Activated CD4-positive, CD25-positive, alpha-beta regulatory T cell treated with anti-CD3 and anti-CD28 coated beads, Interleukin-2, amount 50 U/mL, for 16 hours (primary cell): Measurements from ENCODE around the gene SHISAL2A.

ENCODE experiments used
- DNase-seq: peaks from one replicate; pipeline ENCODE4 v3.0.0-alpha.2; 2020; ENCODE audit warnings: low read depth, low spot score

The SHISAL2A gene

DNA sequence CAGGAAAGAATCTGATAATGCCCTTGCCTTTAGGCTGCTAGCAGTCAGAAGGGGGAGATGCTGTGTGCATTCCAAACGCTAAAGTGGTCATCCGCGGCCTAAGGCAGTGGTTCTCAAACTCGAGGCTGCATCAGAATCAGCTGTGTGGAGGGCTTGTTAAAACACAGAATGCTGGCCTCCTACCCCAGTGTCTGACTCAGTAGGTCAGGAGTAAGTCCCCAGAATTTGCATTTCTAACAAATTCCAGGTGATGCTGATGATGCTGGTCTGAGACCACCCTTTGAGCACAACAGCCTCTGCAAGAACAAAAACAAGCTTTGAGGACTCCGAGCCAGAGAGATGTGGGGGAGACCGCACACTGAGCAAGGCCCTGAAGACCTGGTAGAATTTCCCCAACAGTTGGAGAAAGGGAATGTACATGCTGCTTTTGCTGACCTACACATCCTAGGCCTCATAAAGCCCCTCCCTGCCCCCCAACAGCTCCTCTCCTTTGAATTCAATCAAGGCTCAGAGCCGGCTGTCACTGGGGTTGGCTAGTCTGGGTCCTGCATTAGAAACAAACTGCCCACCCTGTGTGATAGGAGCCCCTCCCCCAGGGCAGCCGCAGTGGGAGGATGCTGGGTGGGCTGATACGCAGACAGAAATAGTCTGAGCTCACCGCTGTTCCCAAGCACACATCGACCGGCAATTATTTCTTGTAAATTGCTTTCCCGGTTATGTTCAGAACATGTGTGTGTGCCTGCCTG lies 27.1 kb downstream of the SHISAL2A start:
- no peak for DNase-seq

DNA sequence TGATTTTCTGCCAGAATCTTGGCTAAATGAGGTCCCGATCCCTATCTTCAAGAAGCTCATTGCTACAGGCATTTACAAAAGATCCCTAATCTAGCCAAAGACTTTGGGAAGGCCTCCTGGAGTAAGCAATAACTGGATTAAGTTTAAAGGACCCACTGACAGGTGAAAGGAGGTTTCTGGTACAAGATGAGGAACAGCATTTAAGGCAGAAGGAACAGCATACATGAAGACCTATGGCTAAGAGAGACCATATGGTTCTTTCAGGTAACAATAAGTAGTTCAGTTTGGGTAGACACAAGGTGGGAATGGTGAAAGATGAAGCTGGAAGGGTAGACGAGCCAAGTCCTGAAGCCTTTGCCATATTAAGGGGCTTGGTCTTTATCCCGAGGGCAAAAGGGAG lies 27.8 kb downstream of the SHISAL2A start:
- no peak for DNase-seq

DNA sequence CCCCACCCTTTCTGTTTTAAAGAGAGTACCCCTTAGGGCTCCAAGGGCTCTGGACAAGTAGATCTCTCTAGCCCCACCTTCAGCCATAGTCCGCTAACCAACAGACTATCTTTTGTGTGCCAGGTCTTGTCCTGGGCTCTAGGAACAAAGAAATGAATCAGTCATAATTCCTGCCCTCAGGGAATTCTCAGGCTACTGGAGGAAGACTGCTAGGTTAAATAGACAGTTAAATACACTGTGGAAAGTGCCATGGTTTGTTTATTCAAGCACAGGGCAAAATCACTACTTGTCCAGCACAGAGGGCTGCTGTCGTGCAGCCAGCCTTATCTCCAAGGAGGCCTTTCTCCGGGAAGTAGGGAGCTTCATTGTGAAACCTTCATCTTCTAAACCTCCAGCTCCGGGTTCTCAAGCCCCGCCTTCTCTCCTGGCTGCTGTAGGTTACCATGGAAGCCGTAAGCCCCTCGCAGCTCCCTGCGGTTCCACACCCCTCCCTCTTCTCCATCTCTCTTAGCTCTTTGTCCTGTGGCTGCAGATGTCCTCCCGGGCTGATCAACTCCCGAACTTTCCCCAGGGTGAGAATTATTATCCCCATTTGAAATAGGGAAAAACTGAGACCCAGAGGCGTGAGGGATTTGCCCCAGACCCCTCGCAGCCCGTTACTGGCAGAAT lies 29.8 kb downstream of the SHISAL2A start:
- DNase-seq, result no peak

DNA sequence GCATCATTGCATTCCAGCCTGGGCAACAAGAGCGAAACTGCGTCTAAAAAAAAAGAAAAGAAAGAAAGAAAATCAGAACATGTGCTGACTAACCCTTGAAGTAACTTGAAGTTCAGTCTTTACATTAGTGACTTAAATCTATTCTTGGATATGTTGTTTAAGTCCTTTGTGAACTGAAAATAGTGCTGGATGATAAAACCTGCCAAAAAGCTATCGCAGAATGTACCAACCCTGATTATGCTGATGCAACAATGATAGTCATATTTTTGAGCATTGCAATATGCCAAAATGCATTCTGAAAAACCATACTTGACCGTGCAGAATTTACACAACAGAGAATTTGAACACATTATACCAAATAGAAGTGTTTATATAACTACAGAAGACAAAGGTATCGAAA lies 30.7 kb downstream of the SHISAL2A start:
- no peak for DNase-seq

DNA sequence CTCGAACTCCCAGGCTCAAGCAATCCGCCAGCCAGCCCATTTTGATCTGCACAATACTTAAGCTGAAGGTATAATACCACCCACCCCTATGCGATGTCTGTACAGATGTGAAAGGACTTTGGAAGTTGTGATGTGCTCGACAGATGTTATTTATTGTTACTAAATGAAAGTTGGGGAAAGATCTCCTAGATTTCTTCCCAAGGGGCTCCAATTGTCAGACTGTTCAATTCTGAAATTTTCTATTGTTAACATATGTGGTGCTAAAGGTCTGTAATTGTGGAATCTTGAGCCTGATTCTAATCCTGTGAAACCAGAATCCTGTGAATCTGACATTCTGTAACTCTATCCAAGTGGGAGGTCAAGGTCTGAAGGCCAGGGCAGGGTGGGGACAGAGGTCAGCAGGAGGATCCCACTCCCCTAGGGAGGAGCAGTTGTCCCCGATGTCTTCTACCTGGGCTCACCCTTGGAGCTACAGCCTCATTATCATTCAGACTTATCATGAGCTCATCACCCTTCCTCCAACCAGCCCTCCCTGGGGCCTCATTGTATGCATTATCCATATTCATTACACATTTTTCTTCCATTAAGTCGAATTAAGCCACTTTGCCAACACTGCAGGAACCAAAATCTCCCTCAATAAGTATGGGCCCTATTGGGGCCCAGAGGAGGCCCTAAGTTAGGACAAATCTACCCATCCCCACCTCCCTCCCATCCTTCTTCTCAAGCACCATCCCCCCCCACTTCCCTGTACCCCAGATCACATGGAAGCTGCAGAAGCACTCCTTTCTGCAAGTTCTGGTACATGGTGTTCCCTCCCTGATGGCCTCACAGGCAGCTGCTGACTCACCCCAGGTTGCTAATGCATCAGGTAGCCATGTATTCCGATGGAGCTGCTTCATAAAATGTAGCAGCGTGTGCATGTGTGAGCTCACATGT lies 32.3 kb downstream of the SHISAL2A start:
- no peak for DNase-seq

DNA sequence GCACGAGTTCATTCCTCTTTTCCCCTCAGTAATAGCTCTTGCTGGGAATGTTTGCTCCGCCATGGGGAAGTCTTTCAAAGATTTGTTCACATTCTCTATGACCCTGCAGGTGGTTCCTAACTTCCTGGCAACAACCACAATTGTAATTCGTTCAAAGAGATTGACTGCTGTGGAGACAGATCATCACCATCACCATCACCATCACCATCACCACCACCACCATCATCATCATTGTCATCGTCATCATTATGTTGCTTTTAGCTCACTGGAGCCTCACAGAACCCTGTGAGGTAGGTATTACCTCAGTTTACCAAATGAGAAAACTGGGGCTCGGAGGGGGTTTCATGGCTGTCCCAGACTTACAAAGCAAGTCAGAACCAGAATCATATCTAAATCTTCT lies 34.3 kb downstream of the SHISAL2A start:
- DNase-seq, result no peak

DNA sequence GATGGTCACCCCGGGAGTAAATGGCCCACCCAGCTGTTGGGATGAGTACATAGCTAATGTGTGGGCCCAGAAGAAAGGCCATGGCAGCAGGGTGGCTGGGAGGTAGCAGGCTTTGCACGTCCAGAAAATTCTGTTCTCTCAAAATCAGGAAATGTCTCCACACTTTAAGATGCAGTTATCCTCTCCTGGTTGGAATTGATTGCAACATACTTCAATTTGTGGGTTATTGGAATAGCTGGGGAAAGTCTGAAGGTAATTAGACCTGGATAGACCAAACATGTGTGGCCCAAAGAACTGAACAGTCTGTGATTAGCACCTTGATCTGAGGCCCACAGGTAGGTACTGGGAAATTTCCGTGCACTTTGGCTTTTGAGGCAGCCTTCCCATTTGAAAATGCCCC lies 35.0 kb downstream of the SHISAL2A start:
- no peak for DNase-seq

DNA sequence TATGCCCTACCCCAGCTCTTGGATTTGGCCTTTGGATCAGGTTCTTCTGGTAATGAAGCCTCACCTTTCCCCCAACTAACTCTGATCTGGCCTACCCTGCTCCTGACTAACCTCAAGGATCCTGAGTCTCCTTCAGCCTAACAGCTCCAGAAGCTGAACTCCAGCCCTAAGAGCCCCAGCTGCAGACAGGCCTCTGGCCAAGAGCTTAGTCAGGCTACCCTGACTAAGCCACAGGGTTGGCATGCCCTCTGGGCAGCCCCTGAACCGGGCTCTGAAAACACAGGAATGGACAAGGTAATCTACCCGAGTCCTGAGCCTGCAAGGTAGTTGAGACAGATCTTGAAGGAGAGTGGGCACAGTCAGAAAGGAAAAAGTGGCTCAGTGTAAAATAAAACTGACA lies 35.7 kb downstream of the SHISAL2A start:
- DNase-seq, result no peak

DNA sequence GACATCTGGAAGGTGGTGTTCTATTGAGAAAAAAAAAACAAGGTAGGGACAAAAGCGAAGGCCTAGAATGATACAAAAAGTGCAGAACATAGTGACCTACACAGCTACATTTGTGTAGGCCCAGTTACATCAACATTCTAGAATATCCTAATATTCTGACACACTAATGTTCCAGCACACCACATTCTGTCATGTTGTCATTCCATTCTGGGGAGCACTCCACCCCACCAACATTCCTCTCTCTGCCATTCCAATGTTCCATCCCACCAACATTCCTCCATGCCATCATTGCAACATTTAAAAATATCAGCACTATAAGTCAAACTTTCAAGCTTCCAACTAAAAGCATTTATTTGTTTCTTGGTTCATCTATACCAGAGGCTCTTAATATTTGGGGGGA lies 36.7 kb downstream of the SHISAL2A start:
- DNase-seq, result no peak

DNA sequence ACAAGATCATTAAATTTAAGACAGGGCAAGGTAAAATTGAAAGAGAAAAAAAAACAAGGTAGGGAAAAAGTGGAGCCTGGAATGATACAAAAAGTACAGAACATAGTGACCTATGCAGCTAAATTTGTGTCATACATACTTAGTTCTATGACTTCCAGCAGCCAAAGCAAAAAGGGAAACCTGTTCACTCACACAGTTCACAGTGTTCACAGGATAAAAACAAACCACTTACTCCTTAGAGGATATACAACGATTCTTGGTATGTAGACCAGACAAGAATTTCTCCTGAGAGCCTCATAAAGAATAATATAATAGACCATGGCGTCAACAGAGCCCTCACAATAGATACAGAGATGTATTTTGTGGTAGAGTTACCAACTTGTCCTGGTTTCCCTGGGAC lies 37.6 kb downstream of the SHISAL2A start:
- no peak for DNase-seq

DNA sequence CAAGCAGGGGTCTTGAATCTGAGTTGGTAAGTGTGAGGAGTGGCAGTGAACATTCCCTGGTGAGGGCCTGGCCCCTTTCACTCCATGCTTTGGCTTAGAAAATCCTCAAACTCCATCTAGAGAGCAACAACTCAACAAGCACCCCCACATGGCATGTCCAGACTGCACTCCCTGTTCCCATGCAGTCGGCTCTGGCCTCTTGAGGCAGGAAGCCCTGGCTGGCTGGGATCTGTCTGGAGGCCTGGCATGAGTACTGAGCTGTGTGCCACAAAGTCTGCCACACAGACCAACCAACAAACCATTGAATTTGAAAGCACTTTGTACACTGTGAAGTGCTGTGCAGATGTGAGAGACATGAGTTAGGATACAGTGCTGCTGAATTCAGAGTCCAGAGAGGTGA lies 40.0 kb downstream of the SHISAL2A start:
- DNase-seq, result no peak

DNA sequence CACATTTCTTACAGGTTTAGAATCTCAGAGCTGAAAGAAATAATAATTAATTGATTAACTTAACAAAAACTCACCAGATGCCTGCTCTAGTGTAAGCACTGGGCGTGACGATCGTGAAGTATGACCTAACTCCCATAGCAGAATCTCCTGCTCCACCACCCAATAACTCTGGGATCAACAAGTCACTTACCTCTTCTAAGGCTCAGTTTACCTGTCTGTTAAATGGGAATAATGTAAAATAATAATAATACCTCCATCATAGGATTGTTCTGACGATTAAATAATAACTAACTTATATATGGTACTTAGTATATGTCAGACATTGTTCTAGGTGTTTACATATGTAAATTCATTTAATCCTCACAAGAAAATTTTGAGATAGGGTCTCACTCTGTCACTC lies 40.5 kb downstream of the SHISAL2A start:
- DNase-seq, result no peak

DNA sequence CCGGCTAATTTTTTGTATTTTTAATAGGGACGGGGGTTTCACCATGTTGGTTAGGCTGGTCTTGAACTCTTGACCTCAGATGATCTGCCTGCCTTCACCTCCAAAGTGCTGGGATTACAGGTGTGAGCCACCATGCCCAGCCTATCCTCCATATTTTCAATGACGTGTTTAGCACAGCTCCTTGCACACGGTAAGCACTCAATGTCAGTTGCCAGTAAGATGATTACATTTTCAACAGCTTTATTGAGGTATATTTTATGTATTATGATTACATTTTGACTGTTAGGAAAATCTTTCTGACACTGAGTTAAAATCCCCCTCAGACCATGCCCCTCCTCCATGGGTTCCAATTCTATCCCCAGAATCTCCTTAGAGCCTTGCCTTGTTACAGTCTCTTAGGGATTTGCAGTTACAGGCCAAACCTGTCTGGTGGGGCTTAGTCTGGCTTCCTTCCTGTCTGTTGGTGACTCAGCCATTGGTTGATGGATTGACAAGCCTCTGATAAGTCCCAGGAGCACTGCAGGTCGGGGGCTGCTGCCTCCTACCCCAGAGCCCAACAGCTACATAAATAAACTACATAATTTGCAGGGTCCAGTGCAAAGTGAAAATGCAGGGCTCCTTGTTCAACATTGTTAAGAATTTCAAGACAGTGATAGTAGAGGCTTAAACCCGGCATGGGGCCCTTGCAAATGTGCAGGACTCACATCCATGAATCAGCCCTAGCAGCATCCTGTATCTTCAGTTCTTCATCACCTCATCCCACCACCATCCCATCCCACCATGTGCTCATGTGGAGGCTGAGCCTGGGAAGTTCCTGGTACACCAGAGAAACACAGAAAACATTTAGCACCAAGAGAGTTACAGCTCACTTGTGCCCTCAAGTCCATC lies 41.8 kb downstream of the SHISAL2A start:
- DNase-seq, result no peak

DNA sequence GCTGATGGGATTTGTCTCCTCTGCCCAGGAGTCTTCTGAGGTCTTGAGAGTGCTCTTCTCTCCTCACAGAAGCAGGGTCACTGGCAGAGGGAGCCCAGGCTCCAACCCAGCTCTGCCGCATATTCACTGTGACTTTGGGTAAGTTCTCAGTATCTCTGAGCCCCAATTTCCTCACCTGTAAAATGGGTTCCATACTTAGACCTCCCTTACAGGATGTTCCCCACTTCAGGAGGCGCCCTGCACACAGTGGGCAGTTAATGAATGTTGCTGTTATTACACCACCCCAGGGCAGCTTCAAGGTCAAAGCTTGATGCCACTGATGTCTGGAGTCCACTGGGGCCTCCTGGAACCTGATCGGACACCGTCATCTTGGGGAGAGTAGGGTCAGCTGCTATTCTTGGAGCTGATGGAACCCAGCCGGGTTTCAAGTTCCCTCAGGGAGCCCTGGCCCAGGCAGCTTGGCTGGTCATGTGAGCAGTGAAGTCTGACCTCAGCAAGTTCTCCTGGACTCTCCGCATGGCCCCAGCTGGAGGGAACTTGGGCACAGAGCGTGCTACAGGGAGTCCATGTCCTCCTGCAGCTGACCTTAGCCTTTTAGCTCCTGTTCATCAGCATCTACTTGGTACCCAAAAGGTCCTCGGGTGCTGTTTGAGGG lies 43.4 kb downstream of the SHISAL2A start:
- DNase-seq, result no peak

DNA sequence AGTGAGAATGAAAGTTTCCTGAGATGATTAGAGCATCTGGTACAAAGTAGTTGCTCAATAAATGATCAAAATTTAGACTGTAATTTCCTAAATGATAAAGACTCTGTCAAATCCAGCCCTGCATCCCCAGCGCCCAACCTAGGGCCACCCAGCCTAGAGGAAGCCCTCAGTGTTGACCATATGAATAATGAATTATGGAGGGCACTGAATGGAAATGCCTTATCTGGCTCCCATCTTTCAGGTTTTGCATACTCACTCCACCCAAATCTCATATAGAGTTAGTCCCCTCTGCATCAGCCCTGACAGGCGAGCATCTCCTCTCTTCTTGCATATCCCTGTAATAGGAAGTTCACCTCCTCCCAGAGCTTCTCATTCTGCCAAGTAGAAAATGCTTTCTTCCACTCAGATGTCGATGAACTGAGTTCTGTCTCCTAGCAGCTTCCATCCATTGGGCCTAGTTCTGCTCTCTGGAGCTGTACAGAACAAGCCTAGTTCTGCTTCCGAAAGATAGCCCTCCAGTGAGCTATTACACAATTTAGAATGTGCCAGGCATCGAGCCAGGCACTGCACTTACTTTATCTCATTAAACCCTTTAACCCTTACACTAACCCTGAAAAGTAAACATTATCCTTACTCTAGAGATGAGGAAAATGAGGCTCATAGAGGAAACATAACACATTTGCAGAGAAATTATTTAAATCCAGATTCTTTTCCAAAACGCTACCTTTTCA lies 44.3 kb downstream of the SHISAL2A start:
- no peak for DNase-seq

DNA sequence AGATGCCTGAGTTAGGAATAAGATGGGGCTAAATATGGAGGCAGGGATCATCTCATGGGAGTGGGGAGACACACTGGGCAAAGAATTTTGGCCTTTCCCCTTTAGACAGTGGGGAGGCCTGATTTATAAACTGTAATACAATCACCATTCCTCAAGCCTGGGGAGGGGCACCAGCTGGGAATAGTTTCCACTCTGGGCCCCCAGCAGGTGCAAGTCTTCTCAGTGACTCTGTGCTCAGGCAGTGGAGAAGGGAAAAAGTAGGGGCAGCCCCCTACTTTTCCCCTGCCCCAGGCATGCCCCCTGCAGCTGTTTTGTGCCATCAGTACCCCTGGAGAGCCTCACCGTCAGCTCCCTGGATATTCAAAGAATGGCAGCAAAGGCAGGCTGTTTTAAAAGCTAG lies 46.1 kb downstream of the SHISAL2A start:
- no peak for DNase-seq

DNA sequence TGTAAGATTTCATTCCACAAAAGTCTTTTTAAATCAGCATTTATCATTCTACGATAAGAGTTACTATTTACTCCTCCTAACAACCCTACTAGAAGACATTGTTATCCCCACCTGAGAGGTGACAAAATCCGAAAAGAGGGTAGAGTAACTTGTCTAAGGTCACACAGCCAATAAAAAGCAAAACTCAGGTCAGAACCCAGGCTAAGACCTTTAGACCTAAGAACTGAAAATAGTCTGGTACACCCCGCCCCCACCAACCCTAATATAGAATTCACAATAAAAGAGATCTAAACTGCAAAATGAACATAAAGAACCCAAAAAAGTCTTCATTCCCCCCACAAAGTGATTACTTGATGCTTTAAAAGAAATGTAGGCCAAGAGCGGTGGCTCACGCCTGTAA lies 46.5 kb downstream of the SHISAL2A start:
- DNase-seq, result no peak

DNA sequence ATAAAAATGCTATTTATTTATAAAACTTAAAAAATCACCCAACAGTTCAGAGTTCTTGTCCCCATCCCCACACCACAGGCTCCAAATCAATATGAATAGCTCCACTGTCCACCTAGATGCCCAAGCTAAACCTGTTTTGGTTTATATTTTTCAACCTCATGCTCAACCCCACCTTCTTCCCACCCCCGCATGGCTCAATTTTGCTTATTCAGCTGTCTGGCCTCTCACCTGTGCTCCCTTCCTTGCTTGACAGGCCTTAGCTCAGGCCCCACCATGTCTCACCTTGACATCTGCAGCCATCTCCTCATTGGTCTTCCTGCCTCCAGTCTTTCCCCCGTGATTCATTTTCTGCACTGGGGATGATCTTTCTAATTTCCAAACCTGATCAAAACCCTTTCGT lies 47.4 kb downstream of the SHISAL2A start:
- no peak for DNase-seq

DNA sequence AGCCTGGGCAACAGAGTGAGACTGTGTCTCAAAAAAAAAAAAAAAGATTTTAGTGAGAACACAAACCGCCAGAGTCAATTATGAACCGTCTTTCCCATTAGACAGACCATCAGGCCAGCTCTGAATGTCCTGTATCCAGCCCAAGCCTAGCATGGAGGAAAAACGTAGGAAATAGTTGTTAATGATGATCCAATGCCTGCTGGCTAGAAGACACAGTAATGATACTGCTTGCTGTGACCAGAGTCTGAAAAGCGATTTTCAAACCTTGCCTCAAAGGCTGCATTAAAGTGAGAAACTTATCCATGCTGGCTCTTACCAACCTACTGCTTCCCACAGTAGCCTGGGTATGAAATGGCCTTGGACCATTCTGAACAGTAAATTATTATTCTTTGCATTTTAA lies 48.2 kb downstream of the SHISAL2A start:
- no peak for DNase-seq

DNA sequence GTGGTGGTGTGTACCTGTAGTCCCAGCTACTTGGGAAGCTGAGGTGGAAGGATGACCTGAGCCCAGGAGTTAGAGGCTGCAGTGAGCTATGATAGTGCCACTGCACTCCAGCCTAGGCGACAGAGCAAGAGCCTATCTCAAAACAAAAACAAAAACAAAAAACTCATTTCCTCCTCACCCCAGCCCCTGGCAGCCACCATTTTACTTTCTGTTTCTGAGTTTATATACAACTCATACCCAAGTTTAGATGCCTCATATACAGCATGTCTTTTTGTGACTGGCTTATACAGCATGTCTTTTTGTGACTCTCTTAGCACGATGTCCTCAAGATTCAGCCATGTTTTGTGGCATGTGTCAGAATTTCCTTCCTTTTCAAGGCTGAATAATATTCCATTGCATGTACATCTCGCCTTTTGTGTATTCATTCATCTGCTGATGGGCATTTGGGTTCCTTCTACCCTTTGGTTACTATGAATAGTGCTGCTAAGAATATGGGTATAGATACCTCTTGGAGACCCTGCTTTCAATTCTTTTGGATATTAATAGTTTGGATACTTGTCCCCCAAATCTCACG lies 50.5 kb downstream of the SHISAL2A start:
- no peak for DNase-seq
